Hippocampal formation (tissue), 2 donors: ENCODE measurements around the gene ARPC1A.
"Not testable (repeated sequence)": the region's sequence is repeated elsewhere in the genome, so short reads cannot be mapped to it uniquely, and the experiment has no call there.

Experiments used
- DNase-seq, 2 donors: peaks; one replicate each; lab custom pipeline; 2025; lab: John Stamatoyannopoulos, UW

The ARPC1A gene

GRCh38 chr7:99325592-99326407 is at the start of gene ARPC1A:
TSS of gene ARPC1A (plus strand) at chr7:99325898. CDS start at chr7:99333354, 7,456 bp downstream.
- peak; percentile 78 to 83 for DNase-seq

GRCh38 chr7:99278180-99278579 is 47.5 kb upstream of the ARPC1A start:
- DNase-seq: no peak

GRCh38 chr7:99284165-99284564 is 41.5 kb upstream of the ARPC1A start:
- DNase-seq: not testable (repeated sequence)

GRCh38 chr7:99287779-99288534 is 37.7 kb upstream of the ARPC1A start:
- DNase-seq: no peak

GRCh38 chr7:99289185-99289584 is 36.5 kb upstream of the ARPC1A start:
- no peak for DNase-seq

- DNase-seq: not testable (repeated sequence)
Observed at GRCh38 chr7:99290148-99290547, 35.5 kb upstream of the ARPC1A start.

GRCh38 chr7:99290980-99291607 is 34.6 kb upstream of the ARPC1A start:
- no peak for DNase-seq

- no peak for DNase-seq
Observed at GRCh38 chr7:99292127-99292526, 33.6 kb upstream of the ARPC1A start.

- DNase-seq: no peak
Observed at GRCh38 chr7:99293167-99293566, 32.5 kb upstream of the ARPC1A start.

- DNase-seq: no peak
Observed at GRCh38 chr7:99293650-99294049, 32.0 kb upstream of the ARPC1A start.

GRCh38 chr7:99296471-99296870 is 29.2 kb upstream of the ARPC1A start:
- DNase-seq: no peak

GRCh38 chr7:99301496-99301895 is 24.2 kb upstream of the ARPC1A start:
- DNase-seq: no peak

- DNase-seq: no peak
Observed at GRCh38 chr7:99305473-99306260, 20.0 kb upstream of the ARPC1A start.

- DNase-seq: no peak
Observed at GRCh38 chr7:99308461-99309074, 17.1 kb upstream of the ARPC1A start.

- DNase-seq: no peak
Observed at GRCh38 chr7:99309111-99309510, 16.6 kb upstream of the ARPC1A start.

GRCh38 chr7:99310004-99310403 is 15.7 kb upstream of the ARPC1A start:
- no peak for DNase-seq

- DNase-seq: no peak
Observed at GRCh38 chr7:99311702-99312101, 14.0 kb upstream of the ARPC1A start.

GRCh38 chr7:99312316-99313203 is 13.1 kb upstream of the ARPC1A start:
- DNase-seq: peak in 1 of 2 donors; percentile 58

GRCh38 chr7:99313204-99313573 is 12.5 kb upstream of the ARPC1A start:
- DNase-seq: no peak

GRCh38 chr7:99314504-99314903 is 11.2 kb upstream of the ARPC1A start:
- DNase-seq: no peak
